ENCODE results near the gene TUT4. TPM values are rescaled to one million over a fixed set of nuclear protein-coding genes. Genes with fewer than 3 reads are reported as not detected.

Gene TUT4
- total RNA-seq, 1 donor = 44.2 TPM

GRCh38 chr1:52600533-52601179, 47.8 kb upstream of the TUT4 start:
- no peak overlapping the region for H3K27ac ChIP-seq (ENCODE audit: low read depth, low read length)
- H3K79me2 ChIP-seq (ENCODE audit: insufficient read depth, low read length) = peaks cover 20% of the 10 kb centered on the region
- H2AFZ ChIP-seq (ENCODE audit: low read length) = no peak overlapping the region
- H3K27me3 ChIP-seq (ENCODE audit: insufficient read depth, low read length) = no peaks in the 10 kb centered on the region
- H3K4me3 ChIP-seq (ENCODE audit: insufficient read depth, low read length) = no peak overlapping the region
- TF ChIP-seq CTCF (IDR thresholded peaks at IDR 0.05; ENCODE audit: extremely low read depth, low read depth, low read length) = no peak
- H3K36me3 ChIP-seq (ENCODE audit: insufficient read depth, low read length) = no peaks in the 10 kb centered on the region
- H3K9me3 ChIP-seq (ENCODE audit: low read depth, low read length) = no peaks in the 10 kb centered on the region
- no peak for DNase-seq (ENCODE audit: insufficient read length, low spot score, missing footprints)
- peaks cover 20% of the 10 kb centered on the region for H3K4me1 ChIP-seq (ENCODE audit: insufficient read depth, low read length)
- no peak overlapping the region for H3K4me2 ChIP-seq (ENCODE audit: insufficient read depth, low read length)
- no peaks in the 10 kb centered on the region for H4K20me1 ChIP-seq (ENCODE audit: insufficient read depth, low read length)

DNA sequence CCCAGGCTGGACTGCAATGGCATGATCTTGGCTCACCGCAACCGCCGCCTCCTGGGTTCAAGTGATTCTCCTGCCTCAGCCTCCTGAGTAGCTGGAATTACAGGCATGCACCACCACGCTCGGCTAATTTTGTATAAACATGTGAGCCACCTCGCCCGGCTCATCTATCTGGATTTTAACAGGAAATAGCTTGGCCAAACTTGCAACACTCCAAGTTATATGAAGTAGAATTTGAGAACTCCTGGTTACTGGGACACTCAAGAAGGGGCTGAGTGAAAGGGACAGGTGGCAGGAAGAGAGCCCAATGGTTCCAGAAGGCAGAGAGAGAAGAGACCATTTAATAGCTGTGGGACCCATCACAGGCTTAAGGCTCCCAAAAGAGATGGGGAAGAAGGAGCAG, 46.3 kb upstream of the TUT4 start:
- H3K27me3 ChIP-seq (ENCODE audit: insufficient read depth, low read length) = peaks cover 4% of the 10 kb centered on the region
- no peak for TF ChIP-seq CTCF (IDR thresholded peaks at IDR 0.05; ENCODE audit: extremely low read depth, low read depth, low read length)
- no peak for DNase-seq (ENCODE audit: insufficient read length, low spot score, missing footprints)
- H3K4me2 ChIP-seq (ENCODE audit: insufficient read depth, low read length) = no peak overlapping the region
- H4K20me1 ChIP-seq (ENCODE audit: insufficient read depth, low read length) = no peaks in the 10 kb centered on the region
- peaks cover 18% of the 10 kb centered on the region for H3K79me2 ChIP-seq (ENCODE audit: insufficient read depth, low read length)
- no peak overlapping the region for H3K4me3 ChIP-seq (ENCODE audit: insufficient read depth, low read length)
- H2AFZ ChIP-seq (ENCODE audit: low read length) = no peak overlapping the region
- H3K36me3 ChIP-seq (ENCODE audit: insufficient read depth, low read length) = no peaks in the 10 kb centered on the region
- no peaks in the 10 kb centered on the region for H3K9me3 ChIP-seq (ENCODE audit: low read depth, low read length)
- H3K4me1 ChIP-seq (ENCODE audit: insufficient read depth, low read length) = peaks cover 20% of the 10 kb centered on the region
- no peak overlapping the region for H3K27ac ChIP-seq (ENCODE audit: low read depth, low read length)

GRCh38 chr1:52598729-52599128, 45.8 kb upstream of the TUT4 start:
- Histone ChIP-seq H3K4me1 (ENCODE audit: insufficient read depth, low read length) (peaks cover 17% of the 10 kb centered on the region), H3K27ac (ENCODE audit: low read depth, low read length) (no peak overlapping the region), H3K4me3 (ENCODE audit: insufficient read depth, low read length) (no peak overlapping the region), H3K79me2 (ENCODE audit: insufficient read depth, low read length) (peaks cover 14% of the 10 kb centered on the region), H3K9me3 (ENCODE audit: low read depth, low read length) (no peaks in the 10 kb centered on the region), H3K36me3 (ENCODE audit: insufficient read depth, low read length) (no peaks in the 10 kb centered on the region), H2AFZ (ENCODE audit: low read length) (no peak overlapping the region), H3K27me3 (ENCODE audit: insufficient read depth, low read length) (peaks cover 4% of the 10 kb centered on the region), H3K4me2 (ENCODE audit: insufficient read depth, low read length) (no peak overlapping the region), H4K20me1 (ENCODE audit: insufficient read depth, low read length) (no peaks in the 10 kb centered on the region)
- TF ChIP-seq CTCF (IDR thresholded peaks at IDR 0.05; ENCODE audit: extremely low read depth, low read depth, low read length) = no peak
- DNase-seq (ENCODE audit: insufficient read length, low spot score, missing footprints) = no peak

DNA sequence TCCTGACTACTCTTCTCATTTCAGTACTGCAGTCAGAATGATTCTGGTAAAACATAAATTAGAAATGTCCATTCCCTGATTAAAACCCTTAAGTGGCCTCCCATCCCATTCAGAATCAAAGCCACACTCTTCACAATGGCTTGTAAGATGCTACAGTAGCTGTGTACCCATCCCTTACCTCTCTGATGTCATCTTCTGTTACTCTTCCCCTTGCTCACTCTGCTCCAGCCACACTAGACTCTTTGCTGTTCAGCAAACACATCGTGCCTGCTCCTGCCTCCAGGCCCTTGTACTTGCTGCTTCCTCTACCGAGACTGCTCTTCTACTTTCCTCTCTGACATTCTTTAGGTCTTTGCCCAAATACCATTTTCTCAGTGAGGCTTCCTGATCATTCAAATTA, 45.0 kb upstream of the TUT4 start:
- Histone ChIP-seq H3K4me1 (ENCODE audit: insufficient read depth, low read length) (peaks cover 9% of the 10 kb centered on the region), H3K4me3 (ENCODE audit: insufficient read depth, low read length) (no peak overlapping the region), H3K36me3 (ENCODE audit: insufficient read depth, low read length) (no peaks in the 10 kb centered on the region)

More for the DNA sequence above, 45.0 kb upstream of the TUT4 start:
- Histone ChIP-seq H4K20me1 (ENCODE audit: insufficient read depth, low read length) (no peaks in the 10 kb centered on the region), H3K4me2 (ENCODE audit: insufficient read depth, low read length) (no peak overlapping the region), H3K27ac (ENCODE audit: low read depth, low read length) (no peak overlapping the region), H3K9me3 (ENCODE audit: low read depth, low read length) (no peaks in the 10 kb centered on the region), H3K27me3 (ENCODE audit: insufficient read depth, low read length) (peaks cover 4% of the 10 kb centered on the region), H2AFZ (ENCODE audit: low read length) (no peak overlapping the region), H3K79me2 (ENCODE audit: insufficient read depth, low read length) (peaks cover 6% of the 10 kb centered on the region)
- no peak for TF ChIP-seq CTCF (IDR thresholded peaks at IDR 0.05; ENCODE audit: extremely low read depth, low read depth, low read length)
- DNase-seq (ENCODE audit: insufficient read length, low spot score, missing footprints) = no peak
